Epithelial cell of proximal tubule (primary cell): Measurements from ENCODE around the gene RPL32. TPM values are rescaled to one million over a fixed set of nuclear protein-coding genes. Genes with fewer than 3 reads are reported as not detected.
"Not testable (repeated sequence)": the region's sequence is repeated elsewhere in the genome, so short reads cannot be mapped to it uniquely, and the experiment has no call there.

Experiments used
- DNase-seq: peaks from one replicate; pipeline ENCODE4 v3.0.0-alpha.2; 2011; ENCODE audit warnings: low read depth
- H3K4me3 ChIP-seq: 2 replicates; pipeline ENCODE4 v1.5.1; 2011; ENCODE audit warnings: low read depth, mild to moderate bottlenecking, low read length
- total RNA-seq: library from RNA; depleted of rRNA; stranded (reverse); fragments of >200 nt; gene quantifications from 2 replicates; pipeline ENCODE4 v1.2.3, GENCODE V29; 2015
- TF ChIP-seq, protein P1 (sequence below): conservative IDR thresholded peaks from 2 replicates; pipeline ENCODE4 v1.5.1; 2012; ENCODE audit warnings: low read depth, mild to moderate bottlenecking, low read length

The RPL32 gene
- total RNA-seq, 1 donor from 2014 or later = 1,030 TPM

DNA sequence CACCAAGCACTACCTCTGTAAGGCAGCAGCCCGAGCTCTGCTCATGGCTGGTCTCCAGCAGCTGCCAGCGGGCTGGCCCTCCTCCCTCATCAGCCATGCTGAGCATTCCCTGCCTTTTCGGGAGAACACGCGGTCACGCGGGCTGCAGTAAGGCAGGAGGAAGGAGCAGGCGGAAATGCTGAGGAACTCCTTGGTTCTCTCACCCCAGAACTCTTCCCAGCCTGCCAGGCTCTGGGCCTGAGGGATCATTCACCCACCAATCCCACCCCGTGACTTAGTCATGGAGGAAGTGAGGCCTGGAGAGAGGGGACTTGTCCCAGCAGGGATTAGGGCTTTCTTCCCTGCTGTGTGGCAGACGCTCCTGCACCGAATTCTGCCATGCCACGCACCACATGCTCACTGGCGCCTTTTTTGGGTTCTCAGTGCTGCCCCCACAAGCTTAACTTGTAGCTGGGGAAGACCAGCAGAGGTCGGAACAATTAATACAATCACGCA, 42.9 kb upstream of the RPL32 start:
- TF ChIP-seq, protein P1, sequence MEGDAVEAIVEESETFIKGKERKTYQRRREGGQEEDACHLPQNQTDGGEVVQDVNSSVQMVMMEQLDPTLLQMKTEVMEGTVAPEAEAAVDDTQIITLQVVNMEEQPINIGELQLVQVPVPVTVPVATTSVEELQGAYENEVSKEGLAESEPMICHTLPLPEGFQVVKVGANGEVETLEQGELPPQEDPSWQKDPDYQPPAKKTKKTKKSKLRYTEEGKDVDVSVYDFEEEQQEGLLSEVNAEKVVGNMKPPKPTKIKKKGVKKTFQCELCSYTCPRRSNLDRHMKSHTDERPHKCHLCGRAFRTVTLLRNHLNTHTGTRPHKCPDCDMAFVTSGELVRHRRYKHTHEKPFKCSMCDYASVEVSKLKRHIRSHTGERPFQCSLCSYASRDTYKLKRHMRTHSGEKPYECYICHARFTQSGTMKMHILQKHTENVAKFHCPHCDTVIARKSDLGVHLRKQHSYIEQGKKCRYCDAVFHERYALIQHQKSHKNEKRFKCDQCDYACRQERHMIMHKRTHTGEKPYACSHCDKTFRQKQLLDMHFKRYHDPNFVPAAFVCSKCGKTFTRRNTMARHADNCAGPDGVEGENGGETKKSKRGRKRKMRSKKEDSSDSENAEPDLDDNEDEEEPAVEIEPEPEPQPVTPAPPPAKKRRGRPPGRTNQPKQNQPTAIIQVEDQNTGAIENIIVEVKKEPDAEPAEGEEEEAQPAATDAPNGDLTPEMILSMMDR = no peak
- no peak for DNase-seq
- no peak overlapping the region for H3K4me3 ChIP-seq

DNA sequence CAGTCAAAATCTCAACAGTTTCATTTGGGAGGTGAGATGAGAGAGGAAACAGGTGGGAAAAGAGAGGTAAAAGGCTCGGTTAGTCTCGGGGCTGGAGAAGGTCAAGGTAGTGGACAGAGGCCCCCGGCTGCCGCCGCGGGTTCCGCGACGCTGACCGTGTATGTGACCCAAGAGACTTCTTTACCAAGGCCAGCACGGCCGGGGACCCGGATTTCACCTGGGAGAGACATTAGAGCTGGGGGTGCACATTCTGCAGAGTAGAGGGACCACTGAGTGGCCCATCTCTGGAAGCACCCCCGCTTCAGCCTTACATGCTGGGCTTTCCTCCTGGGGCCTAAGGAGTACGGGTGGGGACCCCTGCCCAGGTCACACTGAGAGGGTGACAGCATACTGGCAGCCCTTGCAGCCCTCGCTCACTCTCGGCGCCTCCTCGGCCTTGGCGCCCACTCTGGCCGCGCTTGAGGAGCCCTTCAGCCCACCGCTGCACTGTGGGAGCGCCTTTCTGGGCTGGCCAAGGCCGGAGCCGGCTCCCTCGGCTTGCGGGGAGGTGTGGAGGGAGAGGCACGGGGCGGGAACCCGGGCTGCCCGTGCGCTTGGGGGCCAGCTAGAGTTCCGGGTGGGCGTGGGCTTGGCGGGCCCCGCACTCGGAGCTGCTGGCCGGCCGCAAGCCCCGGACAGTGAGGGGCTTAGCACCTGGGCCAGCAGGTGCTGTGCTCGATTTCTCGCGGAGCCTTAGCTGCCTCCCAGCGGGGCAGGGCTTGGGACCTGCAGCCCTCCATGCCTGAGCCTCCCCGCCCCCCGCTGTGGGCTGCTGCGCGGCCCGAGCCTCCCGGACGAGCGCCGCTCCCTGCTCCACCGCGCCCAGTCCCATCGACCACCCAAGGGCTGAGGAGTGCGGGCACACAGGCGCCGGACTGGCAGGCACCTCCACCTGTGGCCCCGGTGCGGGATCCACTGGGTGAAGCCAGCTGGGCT, 41.3 kb upstream of the RPL32 start:
- DNase-seq = no peak
- no peak overlapping the region for H3K4me3 ChIP-seq
- TF ChIP-seq, protein P1 = no peak

DNA sequence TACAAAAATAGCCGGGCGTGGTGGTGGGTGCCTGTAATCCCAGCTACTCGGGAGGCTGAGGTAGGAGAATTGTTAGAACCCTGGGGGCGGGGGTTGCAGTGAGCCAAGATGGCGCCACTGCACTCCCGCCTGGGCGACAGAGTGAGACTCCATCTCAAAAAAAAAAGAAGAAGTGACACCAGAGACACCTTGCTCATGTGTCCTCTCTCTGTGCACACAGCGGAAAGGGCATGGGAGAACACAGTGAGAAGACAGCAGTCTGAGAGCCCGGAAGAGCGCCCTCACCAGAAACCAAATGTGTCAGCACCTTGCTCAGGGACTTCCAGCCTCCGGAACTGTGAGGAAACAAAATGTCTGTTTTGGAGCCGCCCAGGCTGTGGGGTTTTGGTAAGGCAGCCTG, 40.5 kb upstream of the RPL32 start:
- H3K4me3 ChIP-seq, DNase-seq: not testable (repeated sequence)

DNA sequence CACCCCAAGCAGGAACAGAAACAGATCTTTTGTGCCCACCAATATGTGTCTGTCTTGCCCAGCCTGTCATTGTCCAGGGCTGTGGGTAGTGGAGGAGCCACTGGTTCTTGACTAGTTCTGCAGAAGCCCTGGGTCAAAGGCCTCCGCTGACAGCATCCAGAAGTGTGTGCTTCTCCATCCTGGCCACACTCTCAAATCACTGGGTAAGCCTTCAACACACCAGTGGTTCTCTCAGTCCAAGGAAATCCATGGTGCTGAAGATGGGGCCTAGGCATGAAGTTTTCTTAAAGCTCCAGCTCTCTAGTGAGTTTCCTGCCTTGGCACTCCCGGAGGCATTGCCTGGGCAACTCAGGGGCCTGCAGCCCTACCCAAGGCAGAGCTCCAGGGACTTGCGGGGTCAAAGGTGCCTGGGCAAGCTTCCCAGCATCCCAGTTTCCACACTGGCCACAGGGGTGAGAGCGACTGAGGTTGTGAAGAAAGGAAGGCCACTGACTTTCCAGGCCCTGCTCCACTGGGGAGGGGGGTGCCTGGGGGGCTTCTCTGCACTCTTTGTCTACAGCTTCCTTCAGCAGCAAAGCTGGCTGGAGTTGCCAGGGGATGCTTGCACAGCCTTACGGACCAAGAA, 37.9 kb upstream of the RPL32 start:
- TF ChIP-seq, protein P1 = no peak
- no peak overlapping the region for H3K4me3 ChIP-seq
- DNase-seq = no peak

DNA sequence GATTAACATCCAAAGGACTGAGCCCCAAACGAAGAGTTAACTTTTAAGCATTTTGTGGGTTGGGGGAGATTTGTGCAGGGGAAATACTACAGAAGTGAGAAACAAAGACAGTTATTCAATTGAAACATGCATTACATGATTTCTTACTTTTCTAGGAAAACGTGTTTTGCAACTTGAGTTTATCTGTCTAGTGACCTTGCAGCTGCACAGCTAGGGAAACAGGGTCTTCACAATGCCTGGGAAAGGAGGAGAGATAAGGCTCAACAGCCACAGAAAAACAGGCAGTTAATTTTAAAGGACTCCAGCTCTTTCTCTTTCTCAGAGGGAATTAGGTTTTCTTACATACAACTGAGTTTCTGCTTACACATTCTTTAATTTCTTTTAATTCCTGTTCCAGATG, 37.4 kb upstream of the RPL32 start:
- DNase-seq = not testable (repeated sequence)

DNA sequence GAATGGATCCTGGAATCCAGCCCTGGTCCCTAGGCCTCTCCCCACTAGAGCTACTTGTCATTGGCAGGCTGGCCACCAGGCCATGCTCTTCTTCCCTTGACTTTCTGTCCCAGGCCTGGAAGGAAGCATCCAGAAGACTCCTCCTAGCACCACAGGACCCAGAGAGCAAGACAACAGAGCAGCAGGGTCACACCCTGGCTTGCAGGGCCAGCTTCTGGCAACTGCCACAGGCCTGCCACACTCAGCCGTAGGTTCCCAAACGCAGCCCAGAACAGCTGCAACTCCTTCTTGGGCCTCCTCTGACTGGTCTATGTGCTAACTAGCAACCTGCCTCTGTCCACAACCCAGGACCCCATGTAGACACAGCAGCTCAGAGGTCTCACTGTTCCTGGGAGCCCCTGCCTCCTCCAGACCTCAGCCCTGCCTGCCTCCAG, 36.8 kb upstream of the RPL32 start:
- no peak for DNase-seq
- TF ChIP-seq, protein P1 = no peak
- no peak overlapping the region for H3K4me3 ChIP-seq

More for the DNA sequence above, 37.4 kb upstream of the RPL32 start:
- H3K4me3 ChIP-seq = not testable (repeated sequence)

DNA sequence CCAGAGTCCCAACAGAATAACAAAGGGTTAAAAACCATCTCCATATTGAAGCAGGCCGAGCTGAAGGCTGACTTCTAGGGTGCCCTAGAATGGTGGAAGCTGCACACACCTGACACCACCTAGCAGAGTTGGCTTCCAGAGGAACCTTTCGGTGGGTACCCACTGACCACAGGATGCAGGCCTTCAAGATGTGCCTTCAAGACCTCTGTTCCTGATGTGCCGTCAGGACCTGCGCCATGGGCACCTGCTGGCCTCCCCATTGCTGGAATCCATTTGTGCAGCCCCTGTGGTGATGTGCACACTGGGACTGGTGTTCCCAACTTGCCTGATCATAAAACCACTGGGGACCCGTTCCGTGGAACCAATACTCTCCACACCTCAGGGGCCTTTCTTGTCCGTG, 35.7 kb upstream of the RPL32 start:
- TF ChIP-seq, protein P1 = no peak
- no peak overlapping the region for H3K4me3 ChIP-seq
- DNase-seq = no peak
